Hindlimb muscle (tissue), 1 donor: ENCODE data around the gene SLCO1C1. TPM values are rescaled to one million over a fixed set of nuclear protein-coding genes. Genes with fewer than 3 reads are reported as not detected.

Source experiments
- DNase-seq: peaks from one replicate; pipeline ENCODE4 v3.0.0-alpha.2; 2013
- polyA plus RNA-seq: library from polyadenylated mRNA; unstranded; fragments of 120-200 nt; gene quantifications from one replicate; pipeline ENCODE4 v1.2.1, GENCODE V29; 2013; ENCODE audit not compliant: insufficient read length

Gene SLCO1C1
- polyA plus RNA-seq, 1 donor, result 0.59 TPM

DNA sequence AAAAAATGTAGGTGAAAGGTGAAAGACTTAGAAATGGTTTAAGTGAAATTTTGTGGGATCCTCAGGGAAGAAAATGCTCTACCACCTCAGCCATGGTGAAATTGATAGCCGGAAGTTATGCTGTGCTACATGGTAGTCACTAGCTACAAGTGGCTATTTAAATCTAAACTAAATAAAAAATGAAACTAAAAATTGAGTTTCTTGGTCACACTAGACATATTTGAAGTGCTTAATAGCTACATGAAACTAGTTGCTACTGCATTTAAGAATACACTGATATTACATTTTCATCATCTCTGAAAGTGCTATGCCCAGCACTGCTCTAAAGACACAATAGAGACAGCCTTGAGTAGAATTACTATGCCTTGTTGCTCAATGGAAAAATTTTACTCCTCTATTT is 105.0 kb downstream of the SLCO1C1 start:
- DNase-seq, result no peak

DNA sequence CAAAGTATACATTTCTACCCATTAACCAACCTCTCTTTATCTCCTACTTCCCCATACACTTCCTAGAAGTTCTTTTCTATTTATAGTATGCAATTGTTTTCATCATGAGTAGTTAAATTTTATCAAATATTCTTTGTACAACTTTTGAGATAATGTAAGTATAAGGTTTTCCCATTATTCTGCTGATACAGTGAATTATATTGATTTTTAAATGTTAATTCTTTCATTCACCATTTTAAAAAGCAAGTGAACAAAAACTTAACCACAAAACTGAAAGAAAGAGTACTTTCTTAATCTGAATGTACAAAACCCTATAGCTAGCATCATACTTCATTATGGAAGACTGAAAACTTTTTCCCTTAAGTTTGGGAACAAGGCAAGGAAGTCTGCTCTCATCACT is 105.9 kb downstream of the SLCO1C1 start:
- no peak for DNase-seq

Other genes with a start within 250 kb of the SLCO1C1 start
- not detected for gene SLCO1B3, start 115.4 kb downstream of the SLCO1C1 start, polyA plus RNA-seq